ENCODE results near the gene SCNN1A. TPM values are rescaled to one million over a fixed set of nuclear protein-coding genes. Genes with fewer than 3 reads are reported as not detected.

The SCNN1A gene
- total and polyA plus RNA-seq, 2 of the 13 experiments (the other 11 are each of a cell fraction or from before 2014, with no cell fraction given): 1.5 to 14.6 TPM

DNA sequence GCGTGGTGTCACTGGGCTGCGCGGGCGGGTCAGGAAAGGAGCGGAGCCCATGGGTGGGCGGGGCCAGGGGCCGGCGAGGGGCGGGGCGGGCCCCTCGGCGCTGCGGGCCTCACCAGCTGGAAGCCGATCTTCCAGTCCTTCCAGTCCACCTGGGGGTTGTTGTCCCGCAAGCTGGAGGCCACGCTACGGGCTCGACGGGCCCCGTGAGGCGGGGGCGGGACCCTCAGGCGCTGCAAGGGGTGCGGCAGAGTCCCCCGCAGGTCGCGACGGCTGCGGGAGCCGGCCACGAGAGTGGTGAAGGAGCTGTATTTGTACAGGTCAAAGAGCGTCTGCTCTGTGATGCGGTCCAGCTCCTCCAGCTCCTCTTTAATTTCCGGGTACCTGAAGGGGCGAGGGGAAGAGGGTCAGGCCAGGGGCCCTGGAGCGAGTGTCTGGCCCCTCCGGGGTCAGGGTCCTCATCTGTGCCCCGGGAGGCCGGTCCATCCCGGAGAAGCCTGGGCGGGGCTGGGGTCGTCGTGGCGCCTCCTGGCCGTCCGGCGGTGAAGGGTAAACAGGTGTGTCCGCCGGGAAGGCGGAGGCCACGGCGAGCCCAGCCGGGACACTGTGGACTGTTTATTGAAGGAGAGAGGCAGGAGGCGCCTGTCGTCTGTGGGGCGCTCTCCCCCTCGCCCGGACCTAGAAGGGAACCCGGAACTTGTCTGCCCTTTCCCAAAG, 11.9 kb downstream of the SCNN1A start (continued):
- TF ChIP-seq, protein P1, sequence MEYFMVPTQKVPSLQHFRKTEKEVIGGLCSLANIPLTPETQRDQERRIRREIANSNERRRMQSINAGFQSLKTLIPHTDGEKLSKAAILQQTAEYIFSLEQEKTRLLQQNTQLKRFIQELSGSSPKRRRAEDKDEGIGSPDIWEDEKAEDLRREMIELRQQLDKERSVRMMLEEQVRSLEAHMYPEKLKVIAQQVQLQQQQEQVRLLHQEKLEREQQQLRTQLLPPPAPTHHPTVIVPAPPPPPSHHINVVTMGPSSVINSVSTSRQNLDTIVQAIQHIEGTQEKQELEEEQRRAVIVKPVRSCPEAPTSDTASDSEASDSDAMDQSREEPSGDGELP (IDR thresholded peaks at IDR 0.05; ENCODE audit: borderline replicate concordance, low read depth): peak; percentile 85
- TF ChIP-seq, protein P2, sequence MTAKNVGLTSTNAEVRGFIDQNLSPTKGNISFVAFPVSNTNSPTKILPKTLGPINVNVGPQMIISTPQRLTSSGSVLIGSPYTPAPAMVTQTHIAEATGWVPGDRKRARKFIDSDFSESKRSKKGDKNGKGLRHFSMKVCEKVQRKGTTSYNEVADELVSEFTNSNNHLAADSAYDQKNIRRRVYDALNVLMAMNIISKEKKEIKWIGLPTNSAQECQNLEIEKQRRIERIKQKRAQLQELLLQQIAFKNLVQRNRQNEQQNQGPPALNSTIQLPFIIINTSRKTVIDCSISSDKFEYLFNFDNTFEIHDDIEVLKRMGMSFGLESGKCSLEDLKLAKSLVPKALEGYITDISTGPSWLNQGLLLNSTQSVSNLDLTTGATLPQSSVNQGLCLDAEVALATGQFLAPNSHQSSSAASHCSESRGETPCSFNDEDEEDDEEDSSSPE (CRISPR knock-in tag; IDR thresholded peaks at IDR 0.05): peak; percentile 61; the same call in 1 of the 2 replicates
- TF ChIP-seq SMAD9 (CRISPR knock-in tag; IDR thresholded peaks at IDR 0.05) (no peak), ZNF235 (CRISPR knock-in tag; IDR thresholded peaks at IDR 0.05; ENCODE audit: borderline replicate concordance) (no peak), ZNF724P (CRISPR knock-in tag; IDR thresholded peaks at IDR 0.05; ENCODE audit: borderline replicate concordance) (0 out of 2 replicates have a peak, but pooled peaks have one; percentile 34), ZFY (CRISPR knock-in tag; IDR thresholded peaks at IDR 0.05) (peak; percentile 85), AKAP8 (CRISPR knock-in tag; IDR thresholded peaks at IDR 0.05) (peak; percentile 61; the same call in 1 of the 2 replicates), MIER2 (CRISPR knock-in tag; IDR thresholded peaks at IDR 0.05) (peak; percentile 55), ZNF34 (CRISPR knock-in tag; IDR thresholded peaks at IDR 0.05; ENCODE audit: borderline replicate concordance) (peak; percentile 78; the same call in 1 of the 2 replicates), ZNF496 (CRISPR knock-in tag; IDR thresholded peaks at IDR 0.05; ENCODE audit: insufficient replicate concordance) (no peak), SMAD3 (CRISPR knock-in tag; IDR thresholded peaks at IDR 0.05) (peak; percentile 30; the same call in 1 of the 2 replicates), ZBTB42 (CRISPR knock-in tag; IDR thresholded peaks at IDR 0.05) (no peak), NFKB2 (CRISPR knock-in tag; IDR thresholded peaks at IDR 0.05; ENCODE audit: borderline replicate concordance) (peak; percentile 74; the same call in 1 of the 2 replicates), XRCC5 (optimal IDR thresholded peaks at IDR 0.05; ENCODE audit: low read length) (peak; percentile 64)
- TF ChIP-seq, protein P3, sequence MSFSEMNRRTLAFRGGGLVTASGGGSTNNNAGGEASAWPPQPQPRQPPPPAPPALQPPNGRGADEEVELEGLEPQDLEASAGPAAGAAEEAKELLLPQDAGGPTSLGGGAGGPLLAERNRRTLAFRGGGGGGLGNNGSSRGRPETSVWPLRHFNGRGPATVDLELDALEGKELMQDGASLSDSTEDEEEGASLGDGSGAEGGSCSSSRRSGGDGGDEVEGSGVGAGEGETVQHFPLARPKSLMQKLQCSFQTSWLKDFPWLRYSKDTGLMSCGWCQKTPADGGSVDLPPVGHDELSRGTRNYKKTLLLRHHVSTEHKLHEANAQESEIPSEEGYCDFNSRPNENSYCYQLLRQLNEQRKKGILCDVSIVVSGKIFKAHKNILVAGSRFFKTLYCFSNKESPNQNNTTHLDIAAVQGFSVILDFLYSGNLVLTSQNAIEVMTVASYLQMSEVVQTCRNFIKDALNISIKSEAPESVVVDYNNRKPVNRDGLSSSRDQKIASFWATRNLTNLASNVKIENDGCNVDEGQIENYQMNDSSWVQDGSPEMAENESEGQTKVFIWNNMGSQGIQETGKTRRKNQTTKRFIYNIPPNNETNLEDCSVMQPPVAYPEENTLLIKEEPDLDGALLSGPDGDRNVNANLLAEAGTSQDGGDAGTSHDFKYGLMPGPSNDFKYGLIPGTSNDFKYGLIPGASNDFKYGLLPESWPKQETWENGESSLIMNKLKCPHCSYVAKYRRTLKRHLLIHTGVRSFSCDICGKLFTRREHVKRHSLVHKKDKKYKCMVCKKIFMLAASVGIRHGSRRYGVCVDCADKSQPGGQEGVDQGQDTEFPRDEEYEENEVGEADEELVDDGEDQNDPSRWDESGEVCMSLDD (CRISPR knock-in tag; IDR thresholded peaks at IDR 0.05; ENCODE audit: borderline replicate concordance): peak; percentile 95; the same call in 1 of the 2 replicates
- TF ChIP-seq, protein P4, sequence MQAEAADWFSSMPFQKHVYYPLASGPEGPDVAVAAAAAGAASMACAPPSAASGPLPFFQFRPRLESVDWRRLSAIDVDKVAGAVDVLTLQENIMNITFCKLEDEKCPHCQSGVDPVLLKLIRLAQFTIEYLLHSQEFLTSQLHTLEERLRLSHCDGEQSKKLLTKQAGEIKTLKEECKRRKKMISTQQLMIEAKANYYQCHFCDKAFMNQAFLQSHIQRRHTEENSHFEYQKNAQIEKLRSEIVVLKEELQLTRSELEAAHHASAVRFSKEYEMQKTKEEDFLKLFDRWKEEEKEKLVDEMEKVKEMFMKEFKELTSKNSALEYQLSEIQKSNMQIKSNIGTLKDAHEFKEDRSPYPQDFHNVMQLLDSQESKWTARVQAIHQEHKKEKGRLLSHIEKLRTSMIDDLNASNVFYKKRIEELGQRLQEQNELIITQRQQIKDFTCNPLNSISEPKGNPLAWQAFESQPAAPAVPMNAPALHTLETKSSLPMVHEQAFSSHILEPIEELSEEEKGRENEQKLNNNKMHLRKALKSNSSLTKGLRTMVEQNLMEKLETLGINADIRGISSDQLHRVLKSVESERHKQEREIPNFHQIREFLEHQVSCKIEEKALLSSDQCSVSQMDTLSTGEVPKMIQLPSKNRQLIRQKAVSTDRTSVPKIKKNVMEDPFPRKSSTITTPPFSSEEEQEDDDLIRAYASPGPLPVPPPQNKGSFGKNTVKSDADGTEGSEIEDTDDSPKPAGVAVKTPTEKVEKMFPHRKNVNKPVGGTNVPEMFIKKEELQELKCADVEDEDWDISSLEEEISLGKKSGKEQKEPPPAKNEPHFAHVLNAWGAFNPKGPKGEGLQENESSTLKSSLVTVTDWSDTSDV (CRISPR knock-in tag; IDR thresholded peaks at IDR 0.05): no peak
- TF ChIP-seq, protein P5, sequence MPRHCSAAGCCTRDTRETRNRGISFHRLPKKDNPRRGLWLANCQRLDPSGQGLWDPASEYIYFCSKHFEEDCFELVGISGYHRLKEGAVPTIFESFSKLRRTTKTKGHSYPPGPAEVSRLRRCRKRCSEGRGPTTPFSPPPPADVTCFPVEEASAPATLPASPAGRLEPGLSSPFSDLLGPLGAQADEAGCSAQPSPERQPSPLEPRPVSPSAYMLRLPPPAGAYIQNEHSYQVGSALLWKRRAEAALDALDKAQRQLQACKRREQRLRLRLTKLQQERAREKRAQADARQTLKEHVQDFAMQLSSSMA (CRISPR knock-in tag; IDR thresholded peaks at IDR 0.05): no peak
- TF ChIP-seq, protein P6, sequence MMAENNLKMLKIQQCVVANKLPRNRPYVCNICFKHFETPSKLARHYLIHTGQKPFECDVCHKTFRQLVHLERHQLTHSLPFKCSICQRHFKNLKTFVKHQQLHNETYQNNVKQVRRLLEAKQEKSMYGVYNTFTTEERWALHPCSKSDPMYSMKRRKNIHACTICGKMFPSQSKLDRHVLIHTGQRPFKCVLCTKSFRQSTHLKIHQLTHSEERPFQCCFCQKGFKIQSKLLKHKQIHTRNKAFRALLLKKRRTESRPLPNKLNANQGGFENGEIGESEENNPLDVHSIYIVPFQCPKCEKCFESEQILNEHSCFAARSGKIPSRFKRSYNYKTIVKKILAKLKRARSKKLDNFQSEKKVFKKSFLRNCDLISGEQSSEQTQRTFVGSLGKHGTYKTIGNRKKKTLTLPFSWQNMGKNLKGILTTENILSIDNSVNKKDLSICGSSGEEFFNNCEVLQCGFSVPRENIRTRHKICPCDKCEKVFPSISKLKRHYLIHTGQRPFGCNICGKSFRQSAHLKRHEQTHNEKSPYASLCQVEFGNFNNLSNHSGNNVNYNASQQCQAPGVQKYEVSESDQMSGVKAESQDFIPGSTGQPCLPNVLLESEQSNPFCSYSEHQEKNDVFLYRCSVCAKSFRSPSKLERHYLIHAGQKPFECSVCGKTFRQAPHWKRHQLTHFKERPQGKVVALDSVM (CRISPR knock-in tag; IDR thresholded peaks at IDR 0.05): peak; percentile 68

Measured in HepG2 (cell line).